ENCODE measurements around the gene RAB3C.

Gene RAB3C

DNA sequence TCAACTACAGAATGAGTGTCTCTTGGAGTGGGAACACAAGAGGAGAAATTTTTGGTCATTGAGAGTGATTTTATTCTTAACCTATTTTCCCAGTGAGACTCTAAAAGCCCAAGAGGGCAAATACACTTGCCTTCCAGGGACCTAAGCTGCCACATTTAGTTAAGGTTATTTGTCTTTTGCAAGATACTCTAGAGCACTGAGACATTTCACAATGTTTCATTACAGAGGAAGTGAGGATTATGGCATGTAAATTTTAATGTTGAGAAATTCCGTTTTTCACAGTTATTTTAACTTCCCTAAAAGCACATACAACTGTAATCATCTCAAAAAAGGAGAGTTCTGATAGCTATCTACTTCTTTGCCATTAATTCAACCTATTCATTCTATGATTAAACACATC lies 38.7 kb upstream of the RAB3C start:
- no peak for TF ChIP-seq EZH2phosphoT487 (IDR thresholded peaks at IDR 0.05; ENCODE audit: low read length)
- TF ChIP-seq, protein P1, sequence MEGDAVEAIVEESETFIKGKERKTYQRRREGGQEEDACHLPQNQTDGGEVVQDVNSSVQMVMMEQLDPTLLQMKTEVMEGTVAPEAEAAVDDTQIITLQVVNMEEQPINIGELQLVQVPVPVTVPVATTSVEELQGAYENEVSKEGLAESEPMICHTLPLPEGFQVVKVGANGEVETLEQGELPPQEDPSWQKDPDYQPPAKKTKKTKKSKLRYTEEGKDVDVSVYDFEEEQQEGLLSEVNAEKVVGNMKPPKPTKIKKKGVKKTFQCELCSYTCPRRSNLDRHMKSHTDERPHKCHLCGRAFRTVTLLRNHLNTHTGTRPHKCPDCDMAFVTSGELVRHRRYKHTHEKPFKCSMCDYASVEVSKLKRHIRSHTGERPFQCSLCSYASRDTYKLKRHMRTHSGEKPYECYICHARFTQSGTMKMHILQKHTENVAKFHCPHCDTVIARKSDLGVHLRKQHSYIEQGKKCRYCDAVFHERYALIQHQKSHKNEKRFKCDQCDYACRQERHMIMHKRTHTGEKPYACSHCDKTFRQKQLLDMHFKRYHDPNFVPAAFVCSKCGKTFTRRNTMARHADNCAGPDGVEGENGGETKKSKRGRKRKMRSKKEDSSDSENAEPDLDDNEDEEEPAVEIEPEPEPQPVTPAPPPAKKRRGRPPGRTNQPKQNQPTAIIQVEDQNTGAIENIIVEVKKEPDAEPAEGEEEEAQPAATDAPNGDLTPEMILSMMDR (IDR thresholded peaks at IDR 0.05; ENCODE audit: low read length), result no peak
- no peak for TF ChIP-seq EZH2 (optimal IDR thresholded peaks at IDR 0.05; ENCODE audit: low read depth, low read length)
- Histone ChIP-seq H3K4me1 (ENCODE audit: low read length) (no peaks in the 10 kb centered on the region), H3K4me3 (ENCODE audit: low read length) (no peak overlapping the region), H3K9me3 (replicated peaks; ENCODE audit: insufficient read depth, low read length) (no peaks in the 10 kb centered on the region), H3F3A (ENCODE audit: insufficient read depth, low read length) (no peaks in the 10 kb centered on the region), H2AFZ (ENCODE audit: low read length) (no peak overlapping the region), H3K36me3 (replicated peaks; ENCODE audit: insufficient read depth, low read length) (no peaks in the 10 kb centered on the region), H3K27me3 (replicated peaks; ENCODE audit: insufficient read depth, low read length) (no peaks in the 10 kb centered on the region), H3K9ac (ENCODE audit: low read length) (no peak overlapping the region), H3K27ac (ENCODE audit: low read length) (no peak overlapping the region), H4K20me1 (ENCODE audit: insufficient read depth, low read length) (no peaks in the 10 kb centered on the region), H3K9me2 (replicated peaks; ENCODE audit: insufficient read depth, low read length) (no peaks in the 10 kb centered on the region), H3K79me2 (ENCODE audit: low read length) (no peaks in the 10 kb centered on the region), H3K4me2 (ENCODE audit: low read depth, low read length) (no peak overlapping the region)
- DNase-seq, result no peak

- Histone ChIP-seq H3K27ac (ENCODE audit: low read length) (no peak overlapping the region), H3K4me3 (ENCODE audit: low read length) (no peak overlapping the region), H2AFZ (ENCODE audit: low read length) (no peak overlapping the region)
Measured at GRCh38 chr5:58544926-58545325, 37.9 kb upstream of the RAB3C start.

GRCh38 chr5:58545912-58546311 lies 37.0 kb upstream of the RAB3C start:
- no peaks in the 10 kb centered on the region for H3K4me1 ChIP-seq (ENCODE audit: low read length)
- no peaks in the 10 kb centered on the region for H3K9me3 ChIP-seq (replicated peaks; ENCODE audit: insufficient read depth, low read length)
- no peak overlapping the region for H3K4me3 ChIP-seq (ENCODE audit: low read length)
- H3K36me3 ChIP-seq (replicated peaks; ENCODE audit: insufficient read depth, low read length), result no peaks in the 10 kb centered on the region
- DNase-seq, result no peak
- no peaks in the 10 kb centered on the region for H3K79me2 ChIP-seq (ENCODE audit: low read length)
- H3K9me2 ChIP-seq (replicated peaks; ENCODE audit: insufficient read depth, low read length), result no peaks in the 10 kb centered on the region
- H2AFZ ChIP-seq (ENCODE audit: low read length), result no peak overlapping the region
- no peaks in the 10 kb centered on the region for H3K27me3 ChIP-seq (replicated peaks; ENCODE audit: insufficient read depth, low read length)
- no peak overlapping the region for H3K27ac ChIP-seq (ENCODE audit: low read length)
- no peak overlapping the region for H3K9ac ChIP-seq (ENCODE audit: low read length)
- TF ChIP-seq, protein P1 (IDR thresholded peaks at IDR 0.05; ENCODE audit: low read length), result no peak
- H3F3A ChIP-seq (ENCODE audit: insufficient read depth, low read length), result no peaks in the 10 kb centered on the region
- H4K20me1 ChIP-seq (ENCODE audit: insufficient read depth, low read length), result no peaks in the 10 kb centered on the region
- no peak overlapping the region for H3K4me2 ChIP-seq (ENCODE audit: low read depth, low read length)

More at GRCh38 chr5:58544926-58545325, 37.9 kb upstream of the RAB3C start:
- H3K9ac ChIP-seq (ENCODE audit: low read length), result no peak overlapping the region
- H3K9me2 ChIP-seq (replicated peaks; ENCODE audit: insufficient read depth, low read length), result no peaks in the 10 kb centered on the region
- no peak for DNase-seq
- H3K79me2 ChIP-seq (ENCODE audit: low read length), result no peaks in the 10 kb centered on the region
- no peaks in the 10 kb centered on the region for H3K27me3 ChIP-seq (replicated peaks; ENCODE audit: insufficient read depth, low read length)
- no peaks in the 10 kb centered on the region for H3K36me3 ChIP-seq (replicated peaks; ENCODE audit: insufficient read depth, low read length)
- no peaks in the 10 kb centered on the region for H3K4me1 ChIP-seq (ENCODE audit: low read length)
- H3F3A ChIP-seq (ENCODE audit: insufficient read depth, low read length), result no peaks in the 10 kb centered on the region
- TF ChIP-seq EZH2 (optimal IDR thresholded peaks at IDR 0.05; ENCODE audit: low read depth, low read length) (no peak), EZH2phosphoT487 (IDR thresholded peaks at IDR 0.05; ENCODE audit: low read length) (no peak)
- TF ChIP-seq, protein P1 (IDR thresholded peaks at IDR 0.05; ENCODE audit: low read length), result no peak
- H3K4me2 ChIP-seq (ENCODE audit: low read depth, low read length), result no peak overlapping the region
- H3K9me3 ChIP-seq (replicated peaks; ENCODE audit: insufficient read depth, low read length), result no peaks in the 10 kb centered on the region
- no peaks in the 10 kb centered on the region for H4K20me1 ChIP-seq (ENCODE audit: insufficient read depth, low read length)
